NCI-H226 (cell line): ENCODE measurements around the gene BANP.
"Not testable (repeated sequence)": the region's sequence is repeated elsewhere in the genome, so short reads cannot be mapped to it uniquely, and the experiment has no call there.

Experiments used
- DNase-seq: peaks from one replicate; pipeline ENCODE4 v3.0.0-alpha.2; 2015

Gene BANP

DNA sequence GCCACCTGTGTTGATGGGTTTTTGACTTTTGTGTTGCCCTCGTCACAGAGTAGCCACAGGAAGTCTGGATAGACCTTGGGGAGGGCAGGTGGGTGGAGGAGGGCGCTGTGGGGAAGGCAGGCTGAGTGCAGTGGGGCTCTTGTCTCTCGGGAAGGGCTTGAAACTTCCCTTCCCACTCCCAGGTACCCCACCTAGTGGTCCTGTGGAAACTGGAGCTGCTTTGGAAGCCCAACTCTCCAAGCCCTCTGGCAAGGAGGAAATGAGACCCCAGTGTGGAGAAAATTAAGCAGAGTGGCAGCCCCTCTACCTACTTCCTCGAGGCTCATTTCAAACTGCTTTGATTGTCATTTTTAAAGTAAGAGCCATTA, 24.1 kb upstream of the BANP start:
- DNase-seq: no peak

DNA sequence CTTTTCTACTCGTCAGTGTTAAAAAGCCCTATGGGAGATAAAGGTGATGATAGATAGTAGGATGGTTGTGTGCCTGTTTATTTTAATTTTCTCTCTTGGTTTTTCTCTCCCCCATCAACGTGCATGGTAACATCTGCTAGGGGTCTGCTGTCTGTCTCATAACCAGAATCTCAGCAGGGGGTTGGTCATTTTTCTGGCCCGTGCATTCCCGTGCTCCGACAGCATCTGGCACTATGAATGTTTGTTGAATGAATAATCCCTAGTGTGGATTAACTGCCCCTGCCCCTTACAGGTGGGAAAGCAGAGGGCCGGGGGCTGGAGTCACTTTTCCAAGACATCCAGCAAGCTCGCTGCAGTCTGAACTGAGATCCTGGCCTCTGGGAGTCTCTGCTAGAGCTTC, 21.2 kb upstream of the BANP start:
- DNase-seq: no peak

DNA sequence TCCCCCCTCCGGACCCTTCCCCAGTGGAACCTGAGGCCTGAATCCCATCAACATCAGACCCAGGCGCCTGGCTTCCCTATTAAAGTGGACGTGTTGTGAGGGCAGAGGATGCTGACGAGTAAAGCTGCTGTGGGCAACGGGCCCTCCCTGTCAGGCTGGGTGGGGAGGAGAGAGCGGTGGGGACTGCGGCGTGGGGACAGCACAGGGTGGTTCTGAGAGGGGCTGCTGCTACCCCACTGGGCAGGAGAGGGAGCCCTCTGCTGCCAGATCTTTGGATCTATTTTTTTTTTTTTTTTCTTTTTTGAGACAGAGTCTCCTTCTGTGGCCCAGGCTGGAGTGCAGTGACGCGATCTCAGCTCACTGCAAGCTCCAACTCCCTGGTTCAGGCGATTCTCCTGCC, 20.8 kb upstream of the BANP start:
- no peak for DNase-seq

DNA sequence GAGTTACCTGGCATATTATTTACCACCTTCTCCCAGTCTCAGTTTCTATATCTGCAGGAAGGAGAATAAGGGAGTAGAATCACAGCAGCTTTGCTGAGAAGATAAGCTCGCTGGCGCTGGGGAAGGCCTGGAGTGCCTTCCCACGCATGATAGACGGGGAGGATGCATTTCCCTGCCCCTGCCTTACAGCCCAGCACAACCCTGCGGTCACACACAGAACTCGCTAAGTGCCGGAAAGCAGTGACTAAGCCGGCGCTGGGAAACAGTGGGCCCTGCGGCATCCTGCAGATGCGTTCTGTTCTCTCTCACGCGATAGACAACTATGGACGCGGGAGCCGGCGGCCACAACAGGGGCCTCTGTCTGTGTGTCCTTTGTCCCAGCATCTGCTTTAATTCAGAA, 19.7 kb upstream of the BANP start:
- DNase-seq: peak; percentile 96

DNA sequence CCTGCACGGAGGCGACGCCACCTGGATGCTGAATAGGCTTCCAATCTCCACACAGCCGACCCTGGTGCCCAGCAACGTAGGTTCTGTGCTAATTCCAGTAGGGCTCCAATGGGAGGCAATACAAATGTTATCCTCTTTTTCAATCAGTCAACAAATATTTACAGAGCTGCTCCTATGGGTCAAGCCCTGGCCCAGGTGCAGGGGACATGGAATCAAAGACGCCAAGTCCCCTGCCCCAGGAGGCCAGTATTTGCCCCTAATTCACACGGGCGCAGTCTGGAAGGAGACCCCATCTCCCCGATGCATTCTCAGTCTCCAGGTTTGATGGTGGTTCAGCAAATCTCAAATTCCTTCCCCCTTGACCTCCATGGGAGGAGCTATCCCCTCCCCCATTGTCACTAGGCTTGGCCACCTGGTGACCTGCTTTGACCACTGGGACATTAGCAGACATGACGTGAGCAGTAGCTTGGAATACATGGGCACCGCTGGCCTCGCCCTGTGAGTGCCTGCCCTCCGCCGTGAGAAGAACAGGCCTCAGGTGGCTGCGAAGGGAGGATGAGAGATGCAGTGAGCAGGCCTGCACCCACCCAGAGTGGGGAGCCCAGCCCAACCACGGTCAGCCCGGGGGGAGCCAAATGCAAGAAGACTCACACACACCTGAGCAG, 18.6 kb upstream of the BANP start:
- not testable (repeated sequence) for DNase-seq

DNA sequence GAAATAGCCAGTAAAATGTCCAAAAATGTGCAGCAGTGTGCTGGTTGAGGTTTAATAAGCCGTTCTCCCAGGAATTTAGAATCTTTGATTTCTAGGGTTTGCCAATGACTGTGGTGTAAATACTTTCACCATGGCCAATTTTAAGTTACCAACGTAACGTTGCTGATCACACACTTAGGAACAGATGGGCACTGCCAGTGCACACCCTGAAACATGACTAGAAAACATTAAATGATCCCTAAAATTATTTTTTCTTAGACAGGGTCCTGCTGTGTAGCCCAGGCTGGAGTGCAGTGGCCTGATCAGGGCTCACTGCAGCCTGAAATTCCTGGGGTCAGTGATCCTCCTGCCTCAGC, 18.1 kb upstream of the BANP start:
- no peak for DNase-seq

DNA sequence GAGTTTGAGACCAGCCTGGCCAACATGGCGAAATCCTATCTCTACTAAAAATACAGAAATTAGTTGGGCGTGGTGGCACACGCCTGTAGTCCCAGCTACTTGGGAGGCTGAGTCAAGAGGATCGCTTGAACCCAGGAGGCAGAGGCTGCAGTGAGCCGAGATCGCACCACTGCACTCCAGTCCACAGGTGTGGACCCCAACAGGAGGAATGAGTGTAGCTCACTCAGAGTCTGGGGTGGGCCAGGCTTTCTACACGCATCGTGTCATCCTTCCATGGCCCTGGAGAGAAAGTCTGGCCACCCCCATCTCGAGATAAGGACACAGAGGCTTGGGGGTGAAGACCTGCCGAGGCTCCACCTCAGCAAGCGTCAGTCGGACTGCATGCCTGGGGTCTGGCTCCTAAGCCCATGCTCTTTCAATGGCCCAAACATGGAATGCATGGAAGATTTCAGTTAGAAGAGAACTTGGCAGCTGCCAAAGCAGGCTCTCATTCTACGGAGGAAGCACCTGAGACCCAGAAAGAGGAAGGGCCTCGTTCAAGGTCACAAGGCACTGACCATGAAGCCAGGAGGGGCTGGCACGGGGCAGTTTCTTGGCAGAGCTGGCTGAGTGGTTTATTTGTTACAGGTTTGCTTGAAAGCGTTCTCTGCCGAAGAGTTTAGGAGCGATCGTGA, 16.3 kb upstream of the BANP start:
- DNase-seq: not testable (repeated sequence)

DNA sequence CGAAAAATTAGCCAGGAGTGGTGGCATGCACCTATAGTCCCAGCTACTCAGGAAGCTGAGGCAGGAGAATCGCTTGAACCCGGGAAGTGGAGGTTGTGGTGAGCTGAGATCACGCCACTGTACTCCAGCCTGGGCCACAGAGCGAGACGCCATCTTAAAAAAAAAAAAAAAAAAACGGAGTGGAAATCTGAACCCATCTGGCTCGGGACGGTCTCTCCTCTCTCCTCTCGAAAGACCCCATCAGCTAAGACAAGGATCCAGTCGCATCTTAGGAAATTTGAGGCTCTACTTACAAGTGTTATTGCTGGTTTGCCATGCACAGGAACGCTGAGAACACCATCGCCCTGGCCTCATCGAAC, 15.2 kb upstream of the BANP start:
- DNase-seq: not testable (repeated sequence)

DNA sequence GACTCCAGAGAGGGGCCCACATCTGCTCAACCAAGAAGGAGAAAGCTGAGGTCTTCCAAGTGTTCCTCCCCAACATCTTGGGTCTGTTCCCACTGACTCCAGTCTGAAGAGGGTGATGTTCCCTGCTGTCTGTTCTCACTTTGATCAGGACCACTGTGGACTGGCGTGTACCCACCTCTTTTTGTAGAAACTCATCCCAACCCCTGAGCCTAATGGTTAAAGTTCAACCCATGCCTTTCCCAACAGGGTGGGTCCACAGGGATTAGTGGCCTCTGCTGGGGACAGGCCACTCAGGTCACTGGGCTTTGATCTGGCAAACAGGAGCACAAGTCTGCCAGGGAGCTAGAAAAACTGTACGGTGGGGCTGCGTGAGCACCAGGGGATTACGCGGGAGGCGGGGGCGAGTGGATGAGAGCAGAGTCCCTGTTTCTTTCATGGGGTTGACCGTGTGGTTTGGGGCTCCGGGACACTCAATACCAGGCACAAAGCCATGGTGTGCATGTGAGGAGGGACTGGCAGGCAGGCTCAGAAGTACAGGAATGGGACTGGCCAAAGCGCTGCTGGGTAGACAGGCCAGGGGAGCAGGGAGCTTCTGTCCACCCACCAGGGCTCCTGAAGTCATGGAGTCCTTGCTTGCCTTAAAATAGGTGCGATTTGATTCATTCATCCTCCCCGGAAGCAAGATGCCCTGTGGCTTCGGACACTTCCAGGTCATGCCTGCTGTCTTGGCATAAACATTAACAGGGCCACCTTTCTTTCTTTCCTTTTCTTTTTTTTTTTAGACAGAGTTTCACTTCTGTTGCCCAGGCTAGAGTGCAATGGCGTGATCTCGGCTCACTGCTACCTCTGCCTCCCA, 14.6 kb upstream of the BANP start, which contains the start of gene CA5A:
Gene CA5A (minus strand): TSS at position 155 of the 856 bp plus-strand sequence. CDS start 79 bp downstream, at position 76.
- no peak for DNase-seq

DNA sequence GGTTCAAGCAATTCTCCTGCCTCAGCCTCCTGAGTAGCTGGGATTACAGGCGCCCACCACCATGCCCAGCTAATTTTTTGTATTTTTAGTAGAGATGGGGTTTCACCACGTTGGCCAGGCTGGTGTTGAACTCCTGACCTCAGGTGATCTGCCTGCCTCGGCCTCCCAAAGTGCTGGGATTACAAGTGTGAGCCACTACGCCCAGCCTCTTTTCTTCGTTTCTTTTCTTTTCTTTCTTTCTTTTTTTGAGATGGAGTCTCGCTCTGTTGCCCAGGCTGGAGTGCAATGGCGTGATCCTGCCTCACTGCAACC, 14.0 kb upstream of the BANP start:
- DNase-seq: not testable (repeated sequence)

DNA sequence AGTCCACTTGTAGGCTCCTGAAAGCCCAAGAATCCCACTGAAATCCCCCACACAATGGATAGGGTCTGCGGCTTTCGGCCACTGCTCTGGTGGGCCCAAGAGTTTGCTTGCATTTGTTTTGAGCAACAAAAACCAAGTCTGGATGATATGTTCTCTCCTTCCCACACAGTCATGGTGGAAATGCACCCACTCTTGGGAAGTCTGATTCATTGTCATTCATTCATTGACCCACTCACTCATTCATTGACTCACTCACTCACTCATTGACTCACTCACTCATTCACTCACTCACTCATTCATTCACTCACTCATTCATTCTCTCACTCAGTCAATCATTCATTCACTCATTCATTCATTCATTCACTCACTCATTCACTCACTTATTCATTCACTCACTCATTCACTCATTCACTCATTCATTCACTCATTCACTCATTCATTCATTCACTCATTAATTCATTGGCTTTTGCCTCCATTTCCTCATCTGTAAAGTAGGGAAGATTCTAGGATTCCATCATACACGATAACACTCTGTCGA, 12.8 kb upstream of the BANP start:
- DNase-seq: no peak

DNA sequence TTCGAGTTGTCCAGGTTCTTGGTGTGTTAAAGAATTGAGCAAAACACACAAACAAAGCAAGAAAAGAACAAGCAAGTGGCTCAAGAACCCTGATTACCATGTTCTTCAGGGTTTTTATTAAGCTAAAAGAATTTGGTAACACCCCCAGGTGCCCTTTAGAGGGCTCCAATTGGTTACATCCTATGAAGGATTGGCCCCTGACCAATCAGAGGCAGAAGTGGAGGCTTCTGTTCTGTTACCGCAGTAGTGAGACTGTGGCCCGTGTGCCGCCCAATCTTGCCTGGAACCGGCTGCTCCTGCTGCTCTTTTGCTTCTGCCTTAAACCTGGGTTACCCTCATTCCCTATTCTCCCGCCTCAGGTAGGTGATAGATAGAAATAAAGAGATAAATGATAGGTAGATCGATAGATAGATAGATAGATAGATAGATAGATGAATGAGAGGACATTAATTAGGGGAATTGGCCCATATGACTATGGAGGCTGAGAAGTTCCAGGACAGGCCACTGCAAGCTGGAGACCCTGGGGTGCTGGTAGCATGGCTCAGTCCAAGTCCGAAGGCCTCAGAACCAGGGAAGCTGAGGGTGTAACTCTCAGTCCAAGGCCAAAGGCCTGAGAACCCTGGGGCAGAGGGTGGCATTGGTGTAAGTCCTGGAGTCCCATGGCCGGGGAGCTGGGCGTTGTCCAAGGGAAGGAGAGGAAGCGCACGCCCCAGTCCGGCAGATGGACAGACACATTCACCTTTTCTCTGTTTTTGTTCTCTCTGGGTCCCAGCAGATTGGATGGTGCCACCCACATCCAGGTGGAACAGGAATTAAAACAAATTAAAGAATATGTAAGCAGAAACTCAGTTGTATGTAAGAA, 11.4 kb upstream of the BANP start:
- DNase-seq: no peak

DNA sequence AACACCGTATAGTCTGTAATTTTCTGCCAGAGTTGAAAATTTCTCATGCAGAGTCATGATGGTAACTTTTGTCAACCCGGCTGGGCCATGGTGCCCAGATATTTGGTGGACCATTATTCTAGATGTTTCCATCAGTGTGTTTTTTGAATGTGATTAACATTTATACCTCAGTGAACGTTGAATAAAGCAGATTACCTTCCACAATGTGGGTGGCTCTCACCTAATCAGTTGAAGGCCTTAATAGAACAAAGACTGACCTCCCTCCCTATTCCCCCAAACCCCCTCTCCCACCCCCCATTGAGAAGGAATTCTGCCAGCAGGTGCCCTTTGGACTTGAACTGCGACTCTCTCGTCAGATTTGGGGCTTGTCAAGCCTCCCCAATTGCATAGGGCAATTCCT, 8.6 kb upstream of the BANP start:
- DNase-seq: no peak

DNA sequence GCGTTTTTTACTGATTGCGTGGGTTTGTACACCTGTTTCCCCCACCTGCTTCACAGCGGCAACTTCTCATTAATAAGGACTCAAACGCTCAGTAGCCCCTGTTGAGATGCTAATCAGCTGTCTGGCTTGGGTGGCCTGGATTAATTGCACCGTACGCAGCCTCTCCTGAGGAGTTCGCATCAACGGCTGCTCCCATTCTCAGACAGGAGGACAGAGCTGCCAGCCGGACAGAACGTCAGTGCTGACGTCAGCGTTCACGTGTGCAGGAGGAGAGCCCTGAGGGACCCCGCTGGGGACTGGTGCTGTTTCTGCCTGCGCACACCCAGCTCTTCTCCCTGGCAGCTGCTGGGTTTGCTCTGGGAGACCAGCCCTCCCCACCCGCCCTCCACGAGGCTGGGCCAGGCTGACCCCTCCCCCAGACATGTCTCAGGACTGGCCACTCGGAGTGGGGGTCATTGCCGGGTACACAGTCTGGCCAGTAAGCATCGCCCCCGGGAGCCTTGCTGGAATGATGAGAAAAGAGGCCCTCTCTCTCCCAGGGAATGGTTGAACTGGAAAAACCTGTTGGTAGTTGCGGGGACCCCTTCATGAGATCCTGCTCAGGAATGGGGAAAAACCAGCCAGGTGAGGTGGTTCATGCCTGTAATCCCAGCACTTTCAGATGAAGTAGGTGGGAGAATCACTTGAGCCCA, 5.7 kb upstream of the BANP start:
- no peak for DNase-seq

DNA sequence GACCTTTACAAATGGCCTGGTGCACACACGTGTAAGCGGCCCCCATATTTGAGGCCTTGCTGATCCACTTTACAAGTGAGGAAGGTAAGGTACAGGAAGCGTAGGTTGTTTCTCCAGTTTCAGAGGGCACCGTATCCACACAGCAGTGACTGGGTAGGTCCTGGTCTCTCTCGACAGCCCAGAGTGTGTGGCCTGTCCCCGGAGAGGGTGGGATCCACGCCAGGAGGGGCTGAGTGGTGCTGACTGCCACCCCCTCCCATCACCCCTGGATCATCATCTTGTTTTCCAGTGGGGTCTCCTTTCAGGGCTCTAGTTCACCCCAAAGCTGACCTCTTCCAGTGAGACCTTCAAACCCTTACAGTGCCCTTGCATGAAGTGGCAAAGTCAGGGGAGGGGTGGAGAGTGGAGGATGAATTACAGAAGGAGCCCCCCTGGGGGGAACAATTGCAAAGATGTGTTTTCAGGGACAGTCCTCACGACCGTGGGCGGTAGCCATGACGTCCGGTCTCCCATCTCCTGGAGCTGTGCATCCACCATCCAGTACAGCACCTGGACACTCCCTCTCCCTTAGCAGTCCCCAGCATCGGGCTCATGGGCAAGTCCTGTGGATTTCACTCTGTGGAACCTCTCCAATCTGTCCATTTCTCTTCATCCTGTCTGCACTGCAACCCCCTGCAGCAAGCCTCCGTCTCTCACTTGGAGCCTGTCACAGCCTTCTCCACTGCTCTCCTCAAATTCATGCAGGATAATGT, 4.5 kb upstream of the BANP start:
- no peak for DNase-seq

DNA sequence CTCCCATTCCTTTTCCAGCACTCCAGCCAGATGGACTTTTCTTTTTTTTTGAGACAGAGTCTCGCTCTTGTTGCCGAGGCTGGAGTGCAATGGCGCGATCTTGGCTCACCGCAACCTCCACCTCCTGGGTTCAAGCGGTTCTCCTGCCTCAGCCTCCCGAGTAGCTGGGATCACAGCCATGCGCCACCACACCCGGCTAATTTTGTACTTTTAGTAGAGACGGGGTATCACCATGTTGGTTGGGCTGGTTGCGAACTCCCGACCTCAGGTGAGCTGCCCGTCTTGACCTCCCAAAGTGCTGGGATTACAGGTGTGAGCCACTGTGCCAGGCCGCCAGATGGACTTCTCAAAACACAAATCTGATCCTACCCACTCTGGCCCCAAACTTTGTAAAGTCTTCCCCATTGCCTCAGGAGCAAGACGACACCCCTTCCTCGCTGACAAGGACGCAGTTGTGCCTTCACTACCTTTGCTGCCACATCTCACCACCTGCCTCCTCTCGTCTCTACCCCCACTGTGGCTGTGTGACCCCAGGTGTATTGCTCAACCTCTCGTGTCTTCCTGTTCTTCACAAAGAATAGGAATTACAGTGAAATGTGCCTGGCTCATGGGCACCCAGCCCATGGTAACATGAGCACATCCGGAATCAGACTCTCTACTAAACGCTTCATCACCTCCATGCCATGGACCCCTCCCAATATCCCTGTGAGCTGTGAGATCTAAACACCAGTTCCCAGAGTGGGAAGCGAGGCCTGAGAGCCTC, 3.7 kb upstream of the BANP start:
- DNase-seq: no peak

DNA sequence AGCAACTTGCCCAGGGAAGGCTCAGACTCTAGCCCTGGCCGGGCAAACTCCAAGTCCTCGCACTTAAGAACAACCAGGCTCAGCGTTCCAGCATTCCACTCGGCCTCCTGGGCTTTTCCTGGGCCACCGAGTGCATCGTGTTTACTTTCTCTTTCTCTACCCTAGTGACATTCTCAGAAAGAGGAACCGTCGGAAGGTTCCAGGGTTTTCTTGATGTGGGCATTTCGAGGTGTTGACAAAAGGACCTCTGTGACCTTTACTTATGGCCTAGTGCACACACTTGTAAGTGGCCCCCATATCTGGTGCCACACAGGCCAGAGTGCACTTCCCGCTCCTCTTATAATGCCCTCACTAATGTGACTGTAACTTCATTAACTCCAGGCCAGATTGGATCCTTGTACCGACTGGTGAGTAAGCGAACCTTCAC, 3.1 kb upstream of the BANP start:
- DNase-seq: no peak

DNA sequence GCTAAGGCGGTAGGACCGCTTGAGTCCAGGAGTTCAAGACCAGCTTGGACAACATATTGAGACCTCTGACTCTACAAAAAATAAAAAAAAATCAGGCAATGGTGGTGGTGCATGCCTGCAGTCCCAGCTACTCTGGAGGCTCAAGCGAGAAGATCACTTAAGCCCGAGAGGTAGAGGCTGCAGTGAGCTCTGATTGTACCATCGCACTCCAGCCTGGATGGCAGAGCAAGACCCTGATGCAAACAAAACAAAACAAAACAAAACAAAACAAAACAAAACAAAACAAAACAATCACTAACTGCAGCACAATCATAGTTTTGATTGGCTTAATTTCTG, 2.5 kb upstream of the BANP start:
- DNase-seq: no peak

DNA sequence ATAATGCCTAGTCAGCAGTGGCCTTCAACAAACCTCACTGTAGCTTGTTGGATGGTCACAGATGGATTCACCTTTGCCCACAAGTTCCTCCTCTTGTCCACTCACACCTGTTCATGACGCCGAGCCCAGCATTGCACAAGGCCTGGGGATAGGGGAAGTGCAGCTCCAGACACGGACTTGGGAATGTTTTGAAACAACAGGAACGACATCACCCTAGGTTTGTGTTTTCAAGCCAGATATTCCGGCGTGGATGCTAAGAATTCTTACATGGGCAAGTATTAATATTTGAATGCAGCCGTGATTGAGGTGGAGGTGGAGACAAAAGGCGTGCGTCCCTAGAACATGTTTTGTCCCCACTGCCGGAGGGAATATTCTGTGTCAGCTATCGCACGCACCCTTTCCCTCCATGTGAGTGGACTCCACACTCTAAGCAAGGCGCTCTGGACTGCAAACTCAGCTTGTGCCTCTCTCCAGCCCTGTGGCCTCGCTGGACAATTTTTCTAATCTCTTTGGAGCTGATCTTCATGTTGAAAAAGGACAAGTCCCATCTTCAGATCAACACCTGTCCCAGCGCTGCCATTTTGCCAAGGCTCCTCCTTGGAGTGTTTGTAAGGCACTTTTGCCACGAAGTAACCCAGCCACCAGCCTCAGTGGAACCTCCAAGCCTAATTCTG, 2.0 kb upstream of the BANP start:
- DNase-seq: no peak
